ENCODE measurements around the gene GNG11.

- TF ChIP-seq, protein P1, sequence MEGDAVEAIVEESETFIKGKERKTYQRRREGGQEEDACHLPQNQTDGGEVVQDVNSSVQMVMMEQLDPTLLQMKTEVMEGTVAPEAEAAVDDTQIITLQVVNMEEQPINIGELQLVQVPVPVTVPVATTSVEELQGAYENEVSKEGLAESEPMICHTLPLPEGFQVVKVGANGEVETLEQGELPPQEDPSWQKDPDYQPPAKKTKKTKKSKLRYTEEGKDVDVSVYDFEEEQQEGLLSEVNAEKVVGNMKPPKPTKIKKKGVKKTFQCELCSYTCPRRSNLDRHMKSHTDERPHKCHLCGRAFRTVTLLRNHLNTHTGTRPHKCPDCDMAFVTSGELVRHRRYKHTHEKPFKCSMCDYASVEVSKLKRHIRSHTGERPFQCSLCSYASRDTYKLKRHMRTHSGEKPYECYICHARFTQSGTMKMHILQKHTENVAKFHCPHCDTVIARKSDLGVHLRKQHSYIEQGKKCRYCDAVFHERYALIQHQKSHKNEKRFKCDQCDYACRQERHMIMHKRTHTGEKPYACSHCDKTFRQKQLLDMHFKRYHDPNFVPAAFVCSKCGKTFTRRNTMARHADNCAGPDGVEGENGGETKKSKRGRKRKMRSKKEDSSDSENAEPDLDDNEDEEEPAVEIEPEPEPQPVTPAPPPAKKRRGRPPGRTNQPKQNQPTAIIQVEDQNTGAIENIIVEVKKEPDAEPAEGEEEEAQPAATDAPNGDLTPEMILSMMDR (IDR thresholded peaks at IDR 0.05): no peak
- TF ChIP-seq POLR2A (IDR thresholded peaks at IDR 0.05): no peak
Observed at GRCh38 chr7:93948873-93949272, 27.3 kb downstream of the GNG11 start.
